IMR-90 (cell line): ENCODE data around the gene RPP30. TPM values are rescaled to one million over a fixed set of nuclear protein-coding genes. Genes with fewer than 3 reads are reported as not detected.

Experiments used
- ATAC-seq: fragments of 200-7000 bp; cut with Tn5 transposase; 2 replicates; pipeline ENCODE4 v1.9.1; 2020; ENCODE audit warnings: low read depth, mild to moderate bottlenecking, moderate library complexity
- BruUV-seq: library from RNA; stranded (reverse); fragments of 400-500 nt; replicated peaks from 2 replicates; lab custom pipeline; 2021; lab: Mats Ljungman, UMichigan
- CTCF ChIA-PET: fragments of 300-600 bp; formaldehyde crosslinking; extraction: SDS; loops from one replicate; lab custom pipeline; 2021; ENCODE audit warnings: antibody characterized with exemption; lab: Yijun Ruan, JAX
- POLR2A ChIA-PET: fragments of 300-600 bp; sonication (Branson Sonifier 250); formaldehyde crosslinking; loops from one replicate; lab custom pipeline; 2022; ENCODE audit warnings: antibody characterized with exemption; ENCODE audit not compliant: unreplicated experiment; lab: Charles Lee
- DNase-seq: peaks from one replicate; pipeline ENCODE4 v3.0.0; 2013
- H2AFZ ChIP-seq: replicated peaks from 2 replicates; pipeline ENCODE3; 2013; ENCODE audit warnings: low read length, mild to moderate bottlenecking; ENCODE audit not compliant: poor library complexity
- H2AK5ac ChIP-seq: 2 replicates; pipeline ENCODE4 v1.6.1; 2013; ENCODE audit warnings: low read depth, low read length, inconsistent platforms
- H2AK9ac ChIP-seq: replicated peaks from 2 replicates; pipeline ENCODE3; 2013; ENCODE audit warnings: mild to moderate bottlenecking, low read depth, low read length, moderate library complexity; ENCODE audit not compliant: poor library complexity
- H2BK120ac ChIP-seq: 2 replicates; pipeline ENCODE4 v1.6.1; 2013; ENCODE audit warnings: low read depth, low read length, inconsistent platforms
- H2BK15ac ChIP-seq: 3 replicates; pipeline ENCODE4 v1.6.1; 2013; ENCODE audit warnings: low read depth, low read length, inconsistent platforms
- H2BK20ac ChIP-seq: 2 replicates; pipeline ENCODE4 v1.6.1; 2013; ENCODE audit warnings: low read depth, mild to moderate bottlenecking, inconsistent platforms, low read length, moderate library complexity
- H2BK5ac ChIP-seq: 2 replicates; pipeline ENCODE4 v1.6.1; 2013; ENCODE audit warnings: mild to moderate bottlenecking, low read depth, low read length, inconsistent platforms; ENCODE audit not compliant: poor library complexity, severe bottlenecking
- H3K14ac ChIP-seq: replicated peaks from 2 replicates; pipeline ENCODE4 v1.6.1; 2013; ENCODE audit warnings: low read depth, low read length, inconsistent platforms
- H3K18ac ChIP-seq: 2 replicates; pipeline ENCODE4 v1.6.1; 2013; ENCODE audit warnings: low read depth, low read length, control low read depth
- H3K23ac ChIP-seq: 2 replicates; pipeline ENCODE4 v1.6.1; 2013; ENCODE audit warnings: low read depth, low read length, inconsistent platforms
- H3K27ac ChIP-seq: 2 replicates; pipeline ENCODE4 v1.5.1; 2013; ENCODE audit warnings: mild to moderate bottlenecking, control low read depth, low read length; ENCODE audit not compliant: insufficient read depth
- H3K27me3 ChIP-seq: 2 replicates; pipeline ENCODE4 v1.6.1; 2013; ENCODE audit warnings: low read length; ENCODE audit not compliant: control insufficient read depth, insufficient read depth
- H3K36me3 ChIP-seq: 2 replicates; pipeline ENCODE4 v1.6.1; 2013; ENCODE audit warnings: low read length, mixed read lengths; ENCODE audit not compliant: control insufficient read depth, insufficient read depth
- H3K4ac ChIP-seq: 2 replicates; pipeline ENCODE4 v1.6.1; 2013; ENCODE audit warnings: low read depth, low read length, inconsistent platforms
- H3K4me1 ChIP-seq: 2 replicates; pipeline ENCODE4 v1.6.1; 2013; ENCODE audit warnings: low read length, mixed read lengths; ENCODE audit not compliant: control insufficient read depth, insufficient read depth
- H3K4me2 ChIP-seq: 2 replicates; pipeline ENCODE4 v1.6.1; 2013; ENCODE audit warnings: low read depth, mild to moderate bottlenecking, control low read depth, low read length, moderate library complexity
- H3K4me3 ChIP-seq: 2 replicates; pipeline ENCODE4 v1.5.1; 2013; ENCODE audit warnings: low read depth, mild to moderate bottlenecking, control low read depth, low read length, moderate library complexity; ENCODE audit not compliant: insufficient read depth
- H3K56ac ChIP-seq: 2 replicates; pipeline ENCODE4 v1.6.1; 2013; ENCODE audit warnings: low read length, inconsistent platforms; ENCODE audit not compliant: insufficient read depth; ENCODE audit errors: extremely low read depth
- H3K79me1 ChIP-seq, 2 experiments: 2 replicates each; pipeline ENCODE4 v1.6.1; 2013; ENCODE audit warnings: low read length in 2 of 2, inconsistent platforms in 1 of 2, low read depth in 1 of 2
- H3K9ac ChIP-seq: 2 replicates; pipeline ENCODE4 v1.6.1; 2013; ENCODE audit warnings: low read depth, low read length, control low read depth
- H3K9me1 ChIP-seq: 2 replicates; pipeline ENCODE4 v1.6.1; 2013; ENCODE audit warnings: low read length, inconsistent platforms; ENCODE audit not compliant: insufficient read depth
- H3K9me3 ChIP-seq: 2 replicates; pipeline ENCODE4 v1.6.1; 2013; ENCODE audit warnings: low read length; ENCODE audit not compliant: control insufficient read depth, insufficient read depth
- H4K20me1 ChIP-seq: 2 replicates; pipeline ENCODE4 v1.6.1; 2013; ENCODE audit warnings: low read length, inconsistent platforms; ENCODE audit not compliant: insufficient read depth
- H4K5ac ChIP-seq: 2 replicates; pipeline ENCODE4 v1.6.1; 2013; ENCODE audit warnings: mild to moderate bottlenecking, low read depth, low read length, control low read depth
- H4K8ac ChIP-seq, 2 experiments: 2 replicates each; pipeline ENCODE4 v1.6.1; 2013; ENCODE audit warnings: low read depth in 2 of 2, low read length in 2 of 2, control low read depth in 1 of 2, inconsistent platforms in 1 of 2
- H4K91ac ChIP-seq: 2 replicates; pipeline ENCODE4 v1.6.1; 2013; ENCODE audit warnings: low read depth, low read length, inconsistent platforms; ENCODE audit not compliant: insufficient read depth
- BHLHE40 ChIP-seq: fragments of 150-350 bp; IDR thresholded peaks from 2 replicates; pipeline ENCODE4 v1.6.1; 2016; ENCODE audit warnings: mild to moderate bottlenecking, low read depth, low read length
- CHD1 ChIP-seq: IDR thresholded peaks from 2 replicates; pipeline ENCODE4 v1.6.1; 2012; ENCODE audit warnings: low read depth, low read length, improper control_type of control experiment
- CTCF ChIP-seq: conservative IDR thresholded peaks from 2 replicates; pipeline ENCODE4 v1.5.1; 2012; ENCODE audit warnings: mild to moderate bottlenecking, low read depth, low read length, improper control_type of control experiment
- ELK1 ChIP-seq: fragments of 150-350 bp; IDR thresholded peaks from 2 replicates; pipeline ENCODE4 v1.6.1; 2016; ENCODE audit warnings: low read depth, mild to moderate bottlenecking, low read length, moderate library complexity, borderline replicate concordance
- FOS ChIP-seq: fragments of 150-350 bp; IDR thresholded peaks from 2 replicates; pipeline ENCODE4 v1.6.1; 2016; ENCODE audit warnings: low read depth, low read length
- MAFK ChIP-seq: IDR thresholded peaks from 2 replicates; pipeline ENCODE4 v1.6.1; 2012; ENCODE audit warnings: low read depth, low read length, improper control_type of control experiment
- MAZ ChIP-seq: IDR thresholded peaks from 2 replicates; pipeline ENCODE4 v1.6.1; 2012; ENCODE audit warnings: low read depth, mild to moderate bottlenecking, low read length, improper control_type of control experiment, moderate library complexity, borderline replicate concordance
- MXI1 ChIP-seq: IDR thresholded peaks from 2 replicates; pipeline ENCODE4 v1.6.1; 2012; ENCODE audit warnings: low read depth, mild to moderate bottlenecking, low read length, moderate library complexity, borderline replicate concordance
- NFE2L2 ChIP-seq: fragments of 150-350 bp; IDR thresholded peaks from 2 replicates; pipeline ENCODE4 v1.6.1; 2016; ENCODE audit warnings: low read depth, mild to moderate bottlenecking, low read length
- POLR2A ChIP-seq: IDR thresholded peaks from 2 replicates; pipeline ENCODE4 v1.6.1; 2012; ENCODE audit warnings: mild to moderate bottlenecking, low read depth, low read length
- RAD21 ChIP-seq: IDR thresholded peaks from 2 replicates; pipeline ENCODE4 v1.6.1; 2012; ENCODE audit warnings: low read length, improper control_type of control experiment
- RFX5 ChIP-seq: IDR thresholded peaks from 2 replicates; pipeline ENCODE4 v1.8.0; 2012; ENCODE audit warnings: low read depth, mild to moderate bottlenecking, low read length, moderate library complexity
- SMC3 ChIP-seq: fragments of 150-350 bp; IDR thresholded peaks from 2 replicates; pipeline ENCODE4 v1.6.1; 2016; ENCODE audit warnings: low read depth, mild to moderate bottlenecking, antibody characterized with exemption, low read length, moderate library complexity
- USF2 ChIP-seq: fragments of 150-350 bp; IDR thresholded peaks from 2 replicates; pipeline ENCODE4 v1.6.1; 2017; ENCODE audit warnings: mild to moderate bottlenecking, antibody characterized with exemption, low read length, low read depth
- WGBS, 2 experiments: methylation state at CpG; one replicate each; pipeline versions ENCODE4 v1.1.5 to v1.1.7; 2013; ENCODE audit warnings: missing lambda C conversion rate in 2 of 2; ENCODE audit not compliant: insufficient read length in 1 of 2; ENCODE audit errors: extremely low coverage in 2 of 2; 5-methylcytosine and 5-hydroxymethylcytosine counted together
- dilution Hi-C: fragments of 300-500 bp; cut with HindIII; formaldehyde crosslinking; loops from one replicate; pipeline ENCODE4 v1.14.3; 2018; ENCODE audit warnings: low sequenced_read_pairs; ENCODE audit not compliant: unreplicated experiment
- in situ Hi-C: fragments of 300-500 bp; cut with MboI; formaldehyde crosslinking; loops from 3 replicates; pipeline ENCODE4 v1.14.3; 2019; ENCODE audit warnings: low sequenced_read_pairs, inconsistent platforms, mixed read lengths
- intact Hi-C: fragments of 100-400 bp; cut with micrococcal nuclease; formaldehyde crosslinking; loops from 2 replicates; pipeline ENCODE4 v1.10.0; 2022
- polyA plus RNA-seq, 3 experiments: library from polyadenylated mRNA; depleted of rRNA; stranded (reverse); fragments of >200 nt; gene quantifications; 2 replicates each; pipeline ENCODE4 v1.2.3, GENCODE V29; 2012; ENCODE audit warnings: low replicate concordance in 1 of 3
- total RNA-seq: library from RNA; depleted of rRNA; stranded (reverse); fragments of >200 nt; gene quantifications from 2 replicates; pipeline ENCODE4 v1.2.3, GENCODE V29; 2012

Gene RPP30
- total and polyA plus RNA-seq, 2 of the 4 experiments (the other 2 are of a cell fraction): 27.6 to 45.2 TPM

GRCh38 chr10:90845726-90846125, 26.0 kb upstream of the RPP30 start:
- no peak overlapping the region for H3K18ac ChIP-seq
- no peak overlapping the region for H2AK5ac ChIP-seq
- no TSS peak for BruUV-seq
- no peak overlapping the region for H2BK120ac ChIP-seq
- H2BK15ac ChIP-seq: no peak overlapping the region
- ATAC-seq: no peak
- intact Hi-C loops (no loop called here), dilution Hi-C loops (no loop called here), in situ Hi-C loops (no loop called here)
- H3K9me3 ChIP-seq: no peaks in the 10 kb centered on the region
- H4K91ac ChIP-seq: no peak overlapping the region
- H3K23ac ChIP-seq: no peak overlapping the region
- H3K4ac ChIP-seq: no peak overlapping the region
- H3K14ac ChIP-seq: no peak overlapping the region
- no peaks in the 10 kb centered on the region for H3K4me1 ChIP-seq
- H3K27ac ChIP-seq: no peak overlapping the region
- H2AFZ ChIP-seq: no peak overlapping the region
- no peaks in the 10 kb centered on the region for H3K36me3 ChIP-seq
- no peaks in the 10 kb centered on the region for H3K9me1 ChIP-seq
- TF ChIP-seq CHD1 (no peak), SMC3 (no peak), MAZ (no peak), MAFK (no peak), RAD21 (no peak), NFE2L2 (no peak), CTCF (no peak), FOS (no peak), RFX5 (no peak), BHLHE40 (no peak), ELK1 (no peak), MXI1 (no peak), POLR2A (no peak), USF2 (no peak)
- no peak overlapping the region for H2BK5ac ChIP-seq
- CTCF ChIA-PET: interaction anchor here (1.1 kb wide), 1 partner anchor 17 kb away, joined by 3 read pairs; no protein-coding TSS in a partner anchor
- H3K4me3 ChIP-seq: no peak overlapping the region
- H2BK20ac ChIP-seq: no peak overlapping the region
- H3K4me2 ChIP-seq: no peak overlapping the region
- POLR2A ChIA-PET: no interaction called here
- no peaks in the 10 kb centered on the region for H3K79me1 ChIP-seq
- no peak overlapping the region for H4K8ac ChIP-seq
- WGBS, 2 experiments: 71% methylated on average over 1 of the region's 3 CpGs; no CpG with 5 or more reads in 1 of the 2 experiments
- no peak overlapping the region for H2AK9ac ChIP-seq
- peaks cover 2% of the 10 kb centered on the region for H3K27me3 ChIP-seq
- H4K20me1 ChIP-seq: no peaks in the 10 kb centered on the region
- no peak overlapping the region for H3K56ac ChIP-seq
- no peak overlapping the region for H3K9ac ChIP-seq
- no peak overlapping the region for H4K5ac ChIP-seq
- no peak for DNase-seq
